Thyroid gland (tissue), 4 donors: ENCODE measurements around the gene KLHDC4. TPM values are rescaled to one million over a fixed set of nuclear protein-coding genes. Genes with fewer than 3 reads are reported as not detected.

ENCODE experiments used
- DNase-seq, 2 donors: peaks; one replicate each; pipeline ENCODE4 v3.0.0-alpha.2; 2019
- H3K27ac ChIP-seq, 3 donors: fragments of 200-600 bp; sonication (generic); 1 replicate in 2 of 3; 2 replicates in 1 of 3; pipeline ENCODE4 v1.5.1; 2016 to 2019; ENCODE audit warnings: mild to moderate bottlenecking in 1 of 3, moderate library complexity in 1 of 3
- H3K27me3 ChIP-seq: fragments of 200-600 bp; sonication (generic); one replicate; pipeline ENCODE4 v1.5.1; 2019
- H3K36me3 ChIP-seq, 2 donors: fragments of 200-600 bp; sonication (generic); one replicate each; pipeline ENCODE4 v1.5.1; 2016 to 2019
- H3K4me1 ChIP-seq, 2 donors: fragments of 200-600 bp; sonication (generic); one replicate each; pipeline ENCODE4 v1.5.1; 2017 to 2019
- H3K4me3 ChIP-seq, 3 donors: fragments of 200-600 bp; sonication (generic); replicated peaks in 1 of 3; 1 replicate in 2 of 3; 2 replicates in 1 of 3; pipeline ENCODE4 v1.5.1; 2016; ENCODE audit warnings: mild to moderate bottlenecking in 1 of 3
- H3K9me3 ChIP-seq: fragments of 200-600 bp; sonication (generic); one replicate; pipeline ENCODE4 v1.5.1; 2017
- POLR2A ChIP-seq, 2 donors: fragments of 450-650 bp; IDR thresholded peaks; one replicate each; pipeline ENCODE4 v1.6.1; 2017; ENCODE audit warnings: antibody characterized with exemption in 2 of 2, mild to moderate bottlenecking in 2 of 2, moderate library complexity in 1 of 2
- WGBS, 2 donors: methylation state at CpG; one replicate each; pipeline ENCODE4 v1.1.5; 2017; 5-methylcytosine and 5-hydroxymethylcytosine counted together
- intact Hi-C: fragments of 100-400 bp; cut with DNase I; formaldehyde crosslinking; loops from one replicate; pipeline ENCODE4 v1.15.1; 2023
- total RNA-seq, 4 donors: library from RNA; depleted of rRNA; stranded (reverse); fragments of >200 nt; gene quantifications; one replicate each; pipeline ENCODE4 v1.2.3, GENCODE V29; 2016
- TF ChIP-seq, protein P1 (sequence below), 6 experiments: fragments of 200-600 bp in 3 of 6; fragments of 450-650 bp in 3 of 6; sonication (generic) in 3 of 6; IDR thresholded peaks; one replicate each; pipeline ENCODE4 v1.5.1; 2016 to 2019; ENCODE audit warnings: antibody characterized with exemption in 6 of 6, mild to moderate bottlenecking in 2 of 6, inconsistent platforms in 1 of 6, moderate library complexity in 1 of 6

KLHDC4 gene
- total RNA-seq, 4 donors from 2014 or later, result 19.9 to 40.9 (median 30.3) TPM

DNA sequence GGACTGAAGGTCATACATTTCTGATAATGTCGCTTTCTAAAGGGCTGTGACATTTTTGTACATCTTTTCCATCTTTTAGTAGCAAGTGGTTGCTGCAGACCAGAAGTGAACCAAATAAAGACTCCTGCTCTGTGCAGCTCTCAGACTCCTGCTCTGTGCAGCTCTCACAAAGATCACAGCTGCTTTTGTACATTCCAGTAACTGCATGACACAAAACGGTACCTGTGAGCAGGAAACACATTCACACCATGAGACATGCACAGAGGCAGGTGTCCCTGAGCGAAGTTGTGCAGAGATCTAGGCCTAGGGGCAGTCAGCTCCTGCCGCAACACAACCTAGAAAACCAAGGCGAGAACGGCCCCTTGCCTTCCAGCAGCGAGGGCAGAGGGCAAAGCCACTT is 67.5 kb downstream of the KLHDC4 start:
- TF ChIP-seq, protein P1, sequence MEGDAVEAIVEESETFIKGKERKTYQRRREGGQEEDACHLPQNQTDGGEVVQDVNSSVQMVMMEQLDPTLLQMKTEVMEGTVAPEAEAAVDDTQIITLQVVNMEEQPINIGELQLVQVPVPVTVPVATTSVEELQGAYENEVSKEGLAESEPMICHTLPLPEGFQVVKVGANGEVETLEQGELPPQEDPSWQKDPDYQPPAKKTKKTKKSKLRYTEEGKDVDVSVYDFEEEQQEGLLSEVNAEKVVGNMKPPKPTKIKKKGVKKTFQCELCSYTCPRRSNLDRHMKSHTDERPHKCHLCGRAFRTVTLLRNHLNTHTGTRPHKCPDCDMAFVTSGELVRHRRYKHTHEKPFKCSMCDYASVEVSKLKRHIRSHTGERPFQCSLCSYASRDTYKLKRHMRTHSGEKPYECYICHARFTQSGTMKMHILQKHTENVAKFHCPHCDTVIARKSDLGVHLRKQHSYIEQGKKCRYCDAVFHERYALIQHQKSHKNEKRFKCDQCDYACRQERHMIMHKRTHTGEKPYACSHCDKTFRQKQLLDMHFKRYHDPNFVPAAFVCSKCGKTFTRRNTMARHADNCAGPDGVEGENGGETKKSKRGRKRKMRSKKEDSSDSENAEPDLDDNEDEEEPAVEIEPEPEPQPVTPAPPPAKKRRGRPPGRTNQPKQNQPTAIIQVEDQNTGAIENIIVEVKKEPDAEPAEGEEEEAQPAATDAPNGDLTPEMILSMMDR (IDR thresholded peaks at IDR 0.05), result no peak
- TF ChIP-seq POLR2A (IDR thresholded peaks at IDR 0.05), result no peak
- Histone ChIP-seq H3K9me3 (no peaks in the 10 kb centered on the region), H3K4me1 (no peaks in the 10 kb centered on the region), H3K4me3 (no peak overlapping the region), H3K27me3 (no peaks in the 10 kb centered on the region), H3K36me3 (peaks cover 3 to 10% of the 10 kb centered on the region in 2 donors), H3K27ac (no peak overlapping the region)
- DNase-seq, result no peak
- WGBS, 2 donors, result 91 to 95% methylated on average over 7 of the region's 7 CpGs
- intact Hi-C loops, result no loop called here

- Histone ChIP-seq H3K4me3 (no peak overlapping the region), H3K36me3 (peaks cover 3 to 9% of the 10 kb centered on the region in 2 donors), H3K27ac (no peak overlapping the region), H3K27me3 (no peaks in the 10 kb centered on the region), H3K4me1 (no peaks in the 10 kb centered on the region), H3K9me3 (no peaks in the 10 kb centered on the region)
- 94% methylated on average over 14 of the region's 14 CpGs for WGBS, 2 donors
- TF ChIP-seq, protein P1 (IDR thresholded peaks at IDR 0.05), result no peak
- TF ChIP-seq POLR2A (IDR thresholded peaks at IDR 0.05), result no peak
- intact Hi-C loops, result no loop called here
- DNase-seq, result no peak
Observed at GRCh38 chr16:87697792-87698191, 68.0 kb downstream of the KLHDC4 start.

DNA sequence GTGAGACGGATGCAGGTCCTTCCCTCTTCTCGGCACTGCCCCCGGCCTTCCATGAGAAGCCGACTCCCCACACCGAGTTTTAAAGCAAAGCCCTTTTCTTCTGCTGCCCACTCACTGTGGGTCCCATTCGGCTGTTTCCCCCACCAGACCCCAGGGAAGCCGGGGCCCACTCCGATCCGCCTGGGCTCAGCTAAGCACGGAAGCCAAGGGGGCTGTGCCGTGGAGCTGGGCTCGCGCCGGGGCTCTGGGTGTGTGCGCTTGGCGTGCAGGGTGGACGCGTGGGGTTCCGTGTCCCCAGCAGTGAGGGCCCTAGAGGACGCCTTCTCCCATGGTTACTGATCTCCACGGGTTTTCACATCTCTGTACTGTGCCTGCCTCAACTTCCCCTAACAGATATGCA is 68.5 kb downstream of the KLHDC4 start:
- no peaks in the 10 kb centered on the region for H3K27me3 ChIP-seq
- H3K4me3 ChIP-seq, result no peak overlapping the region
- no peak for DNase-seq
- intact Hi-C loops, result no loop called here
- no peak for TF ChIP-seq POLR2A (IDR thresholded peaks at IDR 0.05)
- TF ChIP-seq, protein P1 (IDR thresholded peaks at IDR 0.05), result no peak
- no peaks in the 10 kb centered on the region for H3K4me1 ChIP-seq
- peaks cover 0 to 4% of the 10 kb centered on the region in 2 donors for H3K36me3 ChIP-seq
- H3K27ac ChIP-seq, result no peak overlapping the region
- 96 to 97% methylated on average over 19 to 21 of the region's 21 CpGs for WGBS, 2 donors
- no peaks in the 10 kb centered on the region for H3K9me3 ChIP-seq

- Histone ChIP-seq H3K9me3 (no peaks in the 10 kb centered on the region), H3K27ac (no peak overlapping the region), H3K27me3 (no peaks in the 10 kb centered on the region), H3K4me3 (no peak overlapping the region), H3K36me3 (peaks cover 0 to 4% of the 10 kb centered on the region in 2 donors), H3K4me1 (no peaks in the 10 kb centered on the region)
- intact Hi-C loops, result no loop called here
- 85% methylated on average over 14 to 18 of the region's 18 CpGs for WGBS, 2 donors
- DNase-seq, result no peak
- TF ChIP-seq, protein P1 (IDR thresholded peaks at IDR 0.05), result no peak
- no peak for TF ChIP-seq POLR2A (IDR thresholded peaks at IDR 0.05)
Observed at GRCh38 chr16:87696726-87697125, 69.1 kb downstream of the KLHDC4 start.

- Histone ChIP-seq H3K9me3 (no peaks in the 10 kb centered on the region), H3K27ac (no peak overlapping the region), H3K4me3 (no peak overlapping the region), H3K36me3 (peaks cover 0 to 4% of the 10 kb centered on the region in 2 donors), H3K4me1 (no peaks in the 10 kb centered on the region), H3K27me3 (no peaks in the 10 kb centered on the region)
- intact Hi-C loops, result no loop called here
- DNase-seq, result no peak
- WGBS, 2 donors, result 88 to 89% methylated on average over 5 to 6 of the region's 12 CpGs
- TF ChIP-seq, protein P1 (IDR thresholded peaks at IDR 0.05), result no peak
- no peak for TF ChIP-seq POLR2A (IDR thresholded peaks at IDR 0.05)
Observed at GRCh38 chr16:87695534-87695933, 70.3 kb downstream of the KLHDC4 start.
